ENCODE results near the gene SETDB1. TPM values are rescaled to one million over a fixed set of nuclear protein-coding genes. Genes with fewer than 3 reads are reported as not detected.

The SETDB1 gene
- total and polyA plus RNA-seq, 11 donors, result 12.5 to 28.0 (median 16.8) TPM

DNA sequence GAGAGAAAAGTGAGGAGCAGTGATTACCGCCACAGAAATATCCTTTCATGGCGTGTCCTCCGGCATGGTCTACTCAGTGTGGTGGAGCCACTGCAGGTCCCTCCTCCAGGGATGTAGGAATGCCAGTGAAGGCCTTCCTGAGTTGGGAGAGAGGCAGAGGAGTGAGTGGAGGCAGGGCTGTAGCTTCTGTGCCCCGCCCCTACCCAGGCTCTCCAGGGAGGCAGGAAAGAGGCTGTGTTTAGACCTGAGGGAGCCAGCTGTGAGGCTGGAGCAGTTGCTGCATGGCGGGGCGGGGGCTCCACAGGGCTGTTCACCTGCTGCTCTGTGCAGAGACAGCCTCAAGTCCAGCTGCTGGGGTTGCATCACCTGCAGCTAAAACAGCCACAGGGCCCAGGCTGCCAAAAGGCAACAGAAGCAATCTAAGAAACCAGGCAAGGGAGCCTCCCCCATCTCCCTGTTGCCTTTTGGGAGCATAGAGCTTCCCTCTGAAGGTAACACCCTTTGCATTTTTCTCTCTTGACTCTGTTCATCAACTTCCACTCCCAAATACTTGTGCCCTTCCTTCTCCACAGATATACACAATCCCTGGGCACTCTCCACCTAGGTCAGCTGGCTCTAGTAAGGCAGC is 55.1 kb downstream of the SETDB1 start:
- no peak overlapping the region for H3K4me3 ChIP-seq
- H3K36me3 ChIP-seq, result no peaks in the 10 kb centered on the region
- H3K4me1 ChIP-seq, result peaks cover 0 to 36% (median 7%) of the 10 kb centered on the region in 12 donors
- intact Hi-C loops (cut with DNase I), result loop anchor here in 1 of 10 donors (2.0 kb wide), 1 partner anchor 16 kb away; no protein-coding TSS in a partner anchor
- H3K27me3 ChIP-seq, result no peaks in the 10 kb centered on the region
- H3K9me3 ChIP-seq, result no peaks in the 10 kb centered on the region
- no peak overlapping the region for H3K27ac ChIP-seq
- 85 to 91% (median 89%) methylated on average over 6 of the region's 6 CpGs for WGBS, 4 donors
- TF ChIP-seq, protein P1, sequence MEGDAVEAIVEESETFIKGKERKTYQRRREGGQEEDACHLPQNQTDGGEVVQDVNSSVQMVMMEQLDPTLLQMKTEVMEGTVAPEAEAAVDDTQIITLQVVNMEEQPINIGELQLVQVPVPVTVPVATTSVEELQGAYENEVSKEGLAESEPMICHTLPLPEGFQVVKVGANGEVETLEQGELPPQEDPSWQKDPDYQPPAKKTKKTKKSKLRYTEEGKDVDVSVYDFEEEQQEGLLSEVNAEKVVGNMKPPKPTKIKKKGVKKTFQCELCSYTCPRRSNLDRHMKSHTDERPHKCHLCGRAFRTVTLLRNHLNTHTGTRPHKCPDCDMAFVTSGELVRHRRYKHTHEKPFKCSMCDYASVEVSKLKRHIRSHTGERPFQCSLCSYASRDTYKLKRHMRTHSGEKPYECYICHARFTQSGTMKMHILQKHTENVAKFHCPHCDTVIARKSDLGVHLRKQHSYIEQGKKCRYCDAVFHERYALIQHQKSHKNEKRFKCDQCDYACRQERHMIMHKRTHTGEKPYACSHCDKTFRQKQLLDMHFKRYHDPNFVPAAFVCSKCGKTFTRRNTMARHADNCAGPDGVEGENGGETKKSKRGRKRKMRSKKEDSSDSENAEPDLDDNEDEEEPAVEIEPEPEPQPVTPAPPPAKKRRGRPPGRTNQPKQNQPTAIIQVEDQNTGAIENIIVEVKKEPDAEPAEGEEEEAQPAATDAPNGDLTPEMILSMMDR (IDR thresholded peaks at IDR 0.05), result no peak
- no peak for TF ChIP-seq POLR2A (IDR thresholded peaks at IDR 0.05)
- DNase-seq (no peak), ATAC-seq (no peak)

DNA sequence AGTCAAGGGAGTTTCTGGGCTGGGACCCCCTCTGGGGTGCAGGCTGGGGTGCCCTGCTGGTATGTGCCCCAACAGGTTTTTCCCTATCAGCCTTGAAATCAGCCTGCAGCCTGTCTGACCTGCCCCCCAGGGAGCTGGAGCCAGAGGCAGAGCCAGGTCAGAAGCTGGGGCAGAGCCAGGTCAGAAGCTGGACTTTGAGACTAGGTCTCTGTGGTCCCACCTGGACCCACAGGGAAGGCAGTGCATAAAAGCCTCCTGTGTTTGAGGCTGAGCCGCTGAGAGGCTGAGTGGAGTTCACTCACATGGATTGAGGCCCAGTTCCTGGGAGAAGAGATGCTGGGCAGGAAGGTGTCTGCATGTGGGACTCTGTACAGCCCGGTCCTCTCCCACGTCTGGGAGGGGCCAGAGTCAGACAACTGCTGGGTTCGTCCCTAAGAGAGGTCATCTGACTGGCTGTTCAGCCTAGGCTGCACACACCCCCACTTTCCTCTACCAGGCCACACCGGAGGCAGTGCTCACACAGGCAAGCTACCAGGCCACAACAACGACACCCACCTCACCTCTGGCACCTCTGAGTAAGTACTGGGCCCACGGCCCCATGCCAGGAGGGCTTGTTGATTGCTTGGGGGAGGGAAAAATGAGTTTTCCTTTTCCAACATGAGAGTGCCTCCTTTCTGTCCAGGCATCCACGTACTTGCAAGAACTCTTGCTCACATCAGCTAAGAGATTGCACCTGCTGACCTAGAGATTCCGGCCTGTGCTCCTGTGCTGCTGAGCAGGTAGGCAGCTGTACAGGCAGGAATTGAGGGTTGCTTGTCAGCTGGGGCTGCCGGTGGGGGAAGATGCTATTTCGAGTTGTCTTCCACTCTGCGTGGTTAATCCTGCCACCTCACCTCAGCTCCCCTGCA is 55.9 kb downstream of the SETDB1 start, which contains the start of gene ANXA9:
TSS of gene ANXA9 (plus strand) at position 488 of the 908 bp plus-strand sequence. CDS start 814 bp downstream, outside the sequence.
- no peak within 1 kb of the TSS for H3K27ac ChIP-seq
- no peak for DNase-seq
- H3K27me3 ChIP-seq, result no peaks in the 10 kb centered on the region
- H3K9me3 ChIP-seq, result no peaks in the 10 kb centered on the region
- TF ChIP-seq, protein P1 (IDR thresholded peaks at IDR 0.05), result no peak
- TF ChIP-seq POLR2A (IDR thresholded peaks at IDR 0.05), result no peak
- H3K36me3 ChIP-seq, result no peaks in the 10 kb centered on the region
- H3K4me3 ChIP-seq, result no peak within 1 kb of the TSS
- no peak for ATAC-seq
- 63 to 77% (median 72%) methylated on average over 10 to 12 of the region's 12 CpGs for WGBS, 4 donors
- intact Hi-C loops (cut with DNase I), result loop anchor here in 1 of 10 donors (2.0 kb wide), 1 partner anchor 15 kb away; no protein-coding TSS in a partner anchor
- peaks cover 0 to 29% (median 7%) of the 10 kb centered on the region in 12 donors for H3K4me1 ChIP-seq

DNA sequence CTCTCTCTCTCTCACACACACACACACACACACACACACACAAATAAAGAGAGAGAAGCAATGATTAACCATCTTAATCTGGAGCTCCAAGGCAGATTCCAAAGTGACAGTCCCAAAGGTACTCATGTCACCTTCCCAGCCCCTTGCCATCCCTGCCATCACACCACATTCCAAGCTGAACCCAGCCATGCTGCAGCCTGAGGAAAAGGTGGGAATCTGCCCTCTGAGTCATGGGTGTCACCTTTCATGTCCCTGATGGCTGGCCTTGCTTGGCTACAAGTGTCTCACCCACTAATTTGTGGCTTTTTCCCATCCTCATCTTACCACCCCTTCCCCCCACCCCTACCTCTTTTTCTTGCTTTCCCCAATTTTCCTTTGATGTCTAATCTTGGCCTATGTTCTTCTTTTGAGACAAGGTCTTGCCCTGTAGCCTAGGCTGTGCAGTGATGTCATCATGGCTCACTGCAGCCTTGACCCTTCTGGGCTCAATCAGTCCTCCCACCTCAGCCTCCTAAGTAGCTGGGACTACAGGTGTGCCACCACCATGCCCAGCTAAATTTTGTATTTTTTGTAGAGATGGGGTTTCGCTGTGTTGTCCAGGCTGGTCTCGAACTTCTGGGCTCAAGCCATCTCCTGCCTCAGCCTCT is 59.1 kb downstream of the SETDB1 start:
- no peak for TF ChIP-seq POLR2A (IDR thresholded peaks at IDR 0.05)
- TF ChIP-seq, protein P1 (IDR thresholded peaks at IDR 0.05), result no peak
- H3K4me3 ChIP-seq, result no peak overlapping the region
- intact Hi-C loops (cut with DNase I), result no loop called here
- H3K27me3 ChIP-seq, result no peaks in the 10 kb centered on the region
- DNase-seq (no peak), ATAC-seq (no peak)
- H3K4me1 ChIP-seq, result no peaks in the 10 kb centered on the region
- H3K27ac ChIP-seq, result no peak overlapping the region
- H3K9me3 ChIP-seq, result no peaks in the 10 kb centered on the region
- no peaks in the 10 kb centered on the region for H3K36me3 ChIP-seq
- WGBS, 4 donors, result 92 to 100% (median 97%) methylated on average over 2 of the region's 2 CpGs
